Right renal pelvis (tissue), 4 donors: ENCODE results near the gene CCDC83. TPM values are rescaled to one million over a fixed set of nuclear protein-coding genes. Genes with fewer than 3 reads are reported as not detected.
"Not testable (repeated sequence)": the region's sequence is repeated elsewhere in the genome, so short reads cannot be mapped to it uniquely, and the experiment has no call there.

Source experiments
- DNase-seq, 4 donors: peaks; one replicate each; pipeline ENCODE4 v3.0.0-alpha.2; 2013; ENCODE audit warnings: low read depth in 4 of 4, low spot score in 3 of 4, missing footprints in 1 of 4
- polyA plus RNA-seq, 4 donors: library from polyadenylated mRNA; unstranded; fragments of 120-200 nt; gene quantifications; one replicate each; pipeline ENCODE4 v1.2.1, GENCODE V29; 2013; ENCODE audit not compliant: insufficient read length in 4 of 4

CCDC83 gene
- polyA plus RNA-seq, 4 donors: 0.05 to 0.11 TPM; not detected in 2

DNA sequence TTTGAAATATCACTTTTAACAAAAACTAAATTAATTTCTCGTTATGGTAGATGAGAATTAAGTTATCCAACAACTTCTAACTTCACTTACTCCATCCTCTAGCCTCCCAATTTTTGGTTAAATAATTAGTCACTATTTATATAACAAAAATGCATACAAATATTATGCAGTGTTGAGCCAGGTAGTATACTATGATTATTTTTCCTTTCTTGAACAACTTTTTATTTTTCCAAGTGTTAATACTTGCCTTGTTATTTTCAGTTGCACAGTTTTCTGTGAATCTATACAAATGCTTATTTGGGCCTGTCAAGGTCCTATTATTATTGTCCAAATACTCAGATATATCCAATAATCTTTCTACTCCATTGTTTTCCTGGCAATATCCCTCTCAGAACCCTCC is 19.9 kb upstream of the CCDC83 start:
- no peak for DNase-seq

DNA sequence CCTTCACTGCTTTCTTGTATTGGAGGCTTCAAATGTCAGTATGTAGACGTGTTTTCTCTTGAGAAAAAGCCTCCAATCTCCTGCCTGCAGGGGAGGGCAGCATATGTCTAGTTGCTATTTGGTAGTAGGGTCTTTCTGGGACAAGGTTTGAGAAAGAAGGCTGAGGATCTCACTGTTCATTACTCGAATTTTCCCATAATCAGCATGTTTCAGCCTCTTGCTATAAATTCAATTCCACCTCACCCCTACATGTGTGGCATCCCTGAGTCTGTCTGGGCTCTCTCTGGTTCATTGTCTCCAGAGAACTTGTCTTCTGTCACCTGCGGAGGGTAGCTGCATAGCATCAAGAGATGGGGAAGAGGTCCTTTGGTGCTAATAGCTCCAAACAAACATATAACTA is 19.5 kb upstream of the CCDC83 start:
- DNase-seq: no peak

GRCh38 chr11:85840932-85841331 is 14.3 kb upstream of the CCDC83 start:
- not testable (repeated sequence) for DNase-seq

DNA sequence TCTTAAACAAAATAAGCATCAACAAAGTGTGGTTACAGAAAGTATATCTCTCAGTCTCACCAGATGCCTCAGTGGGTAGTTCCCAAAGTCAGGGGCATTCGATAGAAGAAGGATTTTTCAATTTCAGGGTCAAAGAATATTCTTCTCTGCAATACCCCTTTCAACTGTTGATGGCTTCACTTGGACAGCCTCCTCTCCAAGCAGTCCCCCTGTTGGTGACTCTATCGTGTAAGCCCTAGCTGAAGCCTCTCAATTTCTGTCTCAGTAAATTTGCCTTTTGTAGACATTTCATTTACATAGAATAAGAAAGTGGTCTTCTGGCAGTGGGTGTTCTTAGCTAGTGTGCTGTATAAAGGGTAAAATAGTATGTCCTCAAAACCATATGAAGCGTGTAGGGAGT is 11.3 kb upstream of the CCDC83 start:
- no peak for DNase-seq

DNA sequence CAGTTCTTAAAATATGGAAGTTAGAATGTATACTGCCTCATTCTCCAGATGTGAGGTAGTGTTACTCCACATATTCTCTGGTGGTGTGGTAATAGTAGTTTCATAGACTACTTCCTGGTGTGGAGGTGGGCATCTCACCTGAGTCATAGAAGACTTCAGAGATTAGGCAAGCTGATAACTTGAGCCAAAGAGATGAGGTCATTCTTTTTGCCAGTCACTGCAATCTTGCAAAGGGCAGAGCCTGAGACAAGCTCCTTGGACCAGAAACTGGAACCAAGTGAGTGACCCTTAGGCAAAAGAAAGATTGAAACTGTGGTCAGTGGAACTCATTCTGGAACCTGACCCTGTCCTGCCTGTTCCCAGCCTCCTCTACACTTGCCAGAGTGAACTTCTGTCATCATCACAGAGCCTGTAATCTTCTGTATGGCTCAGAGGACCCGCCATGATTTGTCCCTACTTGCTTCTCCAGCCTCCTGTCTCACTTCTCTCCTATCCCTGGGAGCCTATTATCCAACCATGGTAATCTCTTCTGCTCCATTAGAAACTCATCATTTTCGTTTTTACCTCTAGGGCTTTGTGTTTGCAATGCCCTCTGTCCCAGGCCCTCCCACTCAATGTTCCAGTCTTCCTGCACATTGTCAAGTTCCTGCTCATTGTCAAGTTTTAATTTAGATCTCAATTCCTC is 10.6 kb upstream of the CCDC83 start:
- no peak for DNase-seq

DNA sequence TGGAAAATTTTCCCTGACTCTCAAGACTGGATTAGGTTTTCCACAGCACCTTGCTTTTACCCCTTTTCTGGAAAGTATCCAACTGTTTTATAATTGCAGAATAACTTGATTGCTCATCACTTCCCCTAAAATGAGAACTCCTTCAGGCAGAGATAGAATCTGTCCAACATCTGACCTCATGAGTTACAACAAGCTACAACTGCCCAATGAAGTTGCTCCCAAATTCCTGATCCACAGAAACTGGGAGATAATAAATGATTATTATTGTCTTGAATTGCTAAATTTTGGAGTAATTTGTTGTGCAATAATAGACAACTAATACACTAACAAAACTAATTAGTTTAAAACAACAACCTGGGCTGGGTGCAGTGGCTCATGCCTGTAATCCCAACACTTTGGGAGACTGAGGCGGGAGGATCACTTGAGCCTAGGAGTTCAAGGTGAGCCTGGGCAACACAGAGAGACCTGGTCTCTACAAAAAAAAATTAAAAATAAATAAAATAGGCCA is 10.0 kb upstream of the CCDC83 start:
- DNase-seq: no peak

GRCh38 chr11:85847436-85847835 is 7.7 kb upstream of the CCDC83 start:
- DNase-seq: no peak

DNA sequence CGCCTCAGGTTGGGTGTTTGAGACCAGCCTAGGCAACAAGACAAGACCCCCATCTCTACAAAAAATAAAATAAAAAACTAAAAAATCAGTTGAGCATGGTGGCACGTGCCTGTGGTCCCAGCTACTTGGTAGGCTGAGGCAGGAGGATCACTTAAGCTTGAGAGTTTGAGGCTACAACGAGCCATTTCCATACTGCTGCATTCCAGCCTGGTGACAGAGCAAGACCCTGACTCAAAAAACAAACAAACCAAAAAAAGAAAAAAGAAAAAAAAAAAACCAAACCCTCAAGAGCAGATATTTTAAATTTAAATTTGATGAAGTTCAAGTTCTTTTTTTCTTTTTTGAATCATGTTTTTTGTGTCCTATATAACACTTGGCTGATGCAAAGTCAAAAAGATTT is 7.2 kb upstream of the CCDC83 start:
- no peak for DNase-seq

- DNase-seq: no peak
Measured at GRCh38 chr11:85848556-85848955, 6.6 kb upstream of the CCDC83 start.

- DNase-seq: not testable (repeated sequence)
Measured at GRCh38 chr11:85852754-85853153, 2.4 kb upstream of the CCDC83 start.

- not testable (repeated sequence) for DNase-seq
Measured at GRCh38 chr11:85853541-85853940, 1.6 kb upstream of the CCDC83 start.

GRCh38 chr11:85854212-85854556 is 999 bp upstream of the CCDC83 start:
- peak in 1 of 4 donors; percentile 13 for DNase-seq

- peak; percentile 81 to 92 (median 84) for DNase-seq
Measured at GRCh38 chr11:85854557-85855340, 434 bp upstream of the CCDC83 start.

DNA sequence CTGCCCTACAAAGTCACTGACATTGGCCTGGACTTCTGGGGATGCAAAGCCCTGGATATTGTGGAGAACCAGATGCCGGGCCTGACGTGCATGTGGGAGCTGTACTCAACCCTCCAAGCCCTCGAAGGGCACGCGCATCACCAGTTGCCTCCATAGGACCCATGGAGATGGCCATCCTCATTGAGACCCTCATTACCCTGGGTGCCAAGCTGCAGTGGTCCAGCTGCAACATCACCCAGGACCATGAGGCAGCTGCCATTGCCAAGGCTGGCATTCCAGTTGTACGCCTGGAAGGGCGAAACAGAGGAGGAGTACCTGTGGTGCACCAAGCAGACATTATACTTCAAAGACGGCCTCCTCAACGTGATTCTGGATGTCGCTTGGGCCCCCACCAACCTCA is 1.9 kb downstream of the CCDC83 start:
- DNase-seq: no peak

- not testable (repeated sequence) for DNase-seq
Measured at GRCh38 chr11:85859541-85859940, 4.4 kb downstream of the CCDC83 start.

DNA sequence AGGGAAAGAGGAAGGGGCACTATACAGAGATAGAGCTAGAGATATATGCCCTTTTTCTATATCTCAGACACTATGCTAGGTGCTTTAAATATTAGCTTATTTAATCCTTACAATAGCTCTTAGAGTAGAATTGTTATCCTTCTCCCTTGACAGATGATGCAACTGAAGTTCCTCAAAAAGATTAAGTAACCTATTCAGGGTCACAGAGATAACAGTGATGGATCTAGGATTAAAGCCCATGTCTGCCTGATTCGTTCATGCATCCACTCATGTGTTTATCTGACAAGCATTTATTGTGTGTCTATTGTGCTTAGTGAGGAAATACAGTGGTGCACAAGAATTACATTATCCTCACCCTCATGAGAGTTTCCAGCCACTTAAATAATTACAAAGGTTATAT is 8.7 kb downstream of the CCDC83 start:
- DNase-seq: no peak

GRCh38 chr11:85866137-85866827 is 11.1 kb downstream of the CCDC83 start:
- DNase-seq: no peak

DNA sequence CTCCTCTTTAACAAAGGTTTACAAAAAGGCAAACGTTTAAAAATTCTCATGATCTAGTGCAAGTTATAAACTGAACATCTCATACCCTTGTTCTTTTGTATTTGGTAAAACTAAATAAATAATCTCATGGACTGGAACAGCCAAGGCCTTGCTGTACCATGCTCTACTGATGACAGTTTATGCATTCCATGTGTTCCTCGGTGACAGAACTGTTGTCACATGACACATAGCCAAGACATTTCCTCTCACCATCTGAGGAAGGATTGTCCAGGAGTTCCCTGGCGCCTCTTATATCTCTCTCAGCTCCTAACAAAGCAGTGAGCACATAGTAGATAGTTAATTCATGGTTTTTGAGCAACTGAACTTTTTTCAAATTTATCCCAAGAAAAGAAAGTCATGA is 12.6 kb downstream of the CCDC83 start:
- no peak for DNase-seq

- DNase-seq: no peak
Measured at GRCh38 chr11:85869781-85870180, 14.6 kb downstream of the CCDC83 start.

- DNase-seq: no peak
Measured at GRCh38 chr11:85874265-85874664, 19.1 kb downstream of the CCDC83 start.

DNA sequence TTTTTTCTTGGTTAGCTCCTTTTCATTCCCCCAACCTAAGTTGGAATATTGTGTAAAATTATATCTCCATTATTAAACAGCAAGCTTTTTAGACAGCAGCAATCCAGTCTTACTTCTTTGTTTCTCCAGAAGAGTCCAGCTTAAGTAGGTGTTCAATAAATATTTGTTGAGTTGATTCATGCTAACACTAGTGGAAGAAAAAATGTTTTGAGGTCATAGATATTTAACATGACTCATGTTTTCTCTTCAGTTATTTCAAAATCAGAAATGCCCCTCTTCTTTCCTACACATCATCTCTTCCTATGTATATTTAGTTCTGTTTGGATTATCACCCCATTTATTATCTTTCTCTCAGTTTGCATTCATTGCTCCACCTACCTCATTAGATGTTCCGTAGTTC is 20.3 kb downstream of the CCDC83 start:
- DNase-seq: no peak
